OCI-LY3 (cell line): ENCODE measurements around the gene CAVIN2.

ENCODE experiments used
- H2AFZ ChIP-seq: fragments of 200-600, 300-600 bp; shearing (Covaris generic); 2 replicates; pipeline ENCODE4 v1.6.0; 2014; ENCODE audit warnings: antibody characterized with exemption, low read depth, low read length
- H3K27ac ChIP-seq: fragments of 200-600, 300-600 bp; sonication (generic); 2 replicates; pipeline ENCODE4 v1.5.1; 2014; ENCODE audit warnings: mild to moderate bottlenecking, low read length, moderate library complexity, mixed read lengths
- H3K27me3 ChIP-seq: fragments of 200-600, 300-600 bp; sonication (generic); 2 replicates; pipeline ENCODE4 v1.6.1; 2014; ENCODE audit warnings: low read depth, low read length, mixed read lengths
- H3K36me3 ChIP-seq: fragments of 200-600, 300-600 bp; sonication (generic); replicated peaks from 2 replicates; pipeline ENCODE3; 2014; ENCODE audit warnings: low read depth, low read length, mixed read lengths
- H3K4me1 ChIP-seq: fragments of 300-600, 200-600 bp; sonication (generic); 2 replicates; pipeline ENCODE4 v1.6.1; 2014; ENCODE audit warnings: low read length, mixed read lengths
- H3K4me2 ChIP-seq: fragments of 200-600, 300-600 bp; sonication (generic); 2 replicates; pipeline ENCODE4 v1.6.1; 2014; ENCODE audit warnings: low read length, mixed read lengths
- H3K4me3 ChIP-seq: fragments of 300-600, 200-600 bp; sonication (generic); 2 replicates; pipeline ENCODE4 v1.5.1; 2014; ENCODE audit warnings: antibody characterized with exemption, mild to moderate bottlenecking, low read length, moderate library complexity
- H3K79me2 ChIP-seq: fragments of 300-600, 200-600 bp; shearing (Covaris generic); 2 replicates; pipeline ENCODE4 v1.6.1; 2014; ENCODE audit warnings: mild to moderate bottlenecking, low read length, mixed read lengths
- H3K9ac ChIP-seq: fragments of 300-600, 200-600 bp; shearing (Covaris generic); 2 replicates; pipeline ENCODE4 v1.6.0; 2014; ENCODE audit warnings: mild to moderate bottlenecking, low read length, moderate library complexity
- H3K9me3 ChIP-seq: fragments of 200-600, 300-600 bp; shearing (Covaris generic); 2 replicates; pipeline ENCODE4 v1.6.1; 2014; ENCODE audit warnings: low read length, mixed read lengths; ENCODE audit not compliant: insufficient read depth
- H4K20me1 ChIP-seq: fragments of 200-600, 300-600 bp; sonication (generic); 2 replicates; pipeline ENCODE4 v1.6.1; 2016; ENCODE audit warnings: low read length, mixed read lengths; ENCODE audit not compliant: insufficient read depth
- CTCF ChIP-seq: fragments of 200-600, 300-600 bp; sonication (generic); IDR thresholded peaks from 2 replicates; pipeline ENCODE4 v1.5.1; 2014; ENCODE audit warnings: antibody characterized with exemption, low read length, low read depth
- EZH2phosphoT487 ChIP-seq: fragments of 200-600 bp; shearing (Covaris generic); IDR thresholded peaks from 2 replicates; pipeline ENCODE4 v1.6.1; 2018; ENCODE audit warnings: antibody characterized with exemption, mixed run types, low read depth

Gene CAVIN2

GRCh38 chr2:191803007-191803406, 43.9 kb downstream of the CAVIN2 start:
- H3K36me3 ChIP-seq: no peaks in the 10 kb centered on the region
- no peaks in the 10 kb centered on the region for H4K20me1 ChIP-seq
- no peak overlapping the region for H2AFZ ChIP-seq
- no peaks in the 10 kb centered on the region for H3K4me1 ChIP-seq
- H3K27me3 ChIP-seq: no peaks in the 10 kb centered on the region
- H3K4me3 ChIP-seq: no peak overlapping the region
- no peak overlapping the region for H3K4me2 ChIP-seq
- TF ChIP-seq CTCF: no peak
- TF ChIP-seq EZH2phosphoT487: no peak
- no peak overlapping the region for H3K27ac ChIP-seq
- H3K9ac ChIP-seq: no peak overlapping the region
- H3K9me3 ChIP-seq: no peaks in the 10 kb centered on the region
- no peaks in the 10 kb centered on the region for H3K79me2 ChIP-seq

DNA sequence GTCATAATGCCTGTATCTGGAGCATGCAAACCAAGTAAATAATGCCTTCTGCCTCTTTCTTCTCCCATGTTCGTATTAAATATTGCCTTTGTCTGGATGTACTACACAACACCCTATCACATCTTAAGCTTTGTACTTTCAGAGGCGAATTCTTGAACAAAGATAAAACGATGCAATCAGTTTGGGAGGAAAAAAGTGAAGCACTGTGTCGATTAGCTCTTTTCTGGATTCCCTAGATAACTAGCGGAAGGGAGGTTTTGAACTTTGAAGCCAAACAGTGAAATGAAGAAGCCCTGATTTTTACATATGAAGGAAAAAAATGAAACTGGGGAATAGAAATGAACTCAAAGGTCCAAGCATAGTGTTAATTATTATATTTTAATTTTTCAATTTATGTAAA, 44.7 kb downstream of the CAVIN2 start:
- H4K20me1 ChIP-seq: no peaks in the 10 kb centered on the region
- H3K9me3 ChIP-seq: no peaks in the 10 kb centered on the region
- no peaks in the 10 kb centered on the region for H3K79me2 ChIP-seq
- no peaks in the 10 kb centered on the region for H3K4me1 ChIP-seq
- H3K4me3 ChIP-seq: no peak overlapping the region
- no peak overlapping the region for H3K27ac ChIP-seq
- no peak overlapping the region for H2AFZ ChIP-seq
- no peaks in the 10 kb centered on the region for H3K36me3 ChIP-seq
- no peaks in the 10 kb centered on the region for H3K27me3 ChIP-seq
- H3K4me2 ChIP-seq: no peak overlapping the region
- H3K9ac ChIP-seq: no peak overlapping the region
- TF ChIP-seq EZH2phosphoT487 (no peak), CTCF (no peak)

- Histone ChIP-seq H3K4me2 (no peak overlapping the region), H3K4me1 (peaks cover 6% of the 10 kb centered on the region), H3K36me3 (no peaks in the 10 kb centered on the region), H2AFZ (no peak overlapping the region), H3K27ac (no peak overlapping the region), H3K4me3 (no peak overlapping the region), H3K27me3 (no peaks in the 10 kb centered on the region), H3K79me2 (no peaks in the 10 kb centered on the region), H4K20me1 (no peaks in the 10 kb centered on the region), H3K9me3 (no peaks in the 10 kb centered on the region), H3K9ac (no peak overlapping the region)
- no peak for TF ChIP-seq CTCF
- TF ChIP-seq EZH2phosphoT487: no peak
Observed at GRCh38 chr2:191800874-191801273, 46.0 kb downstream of the CAVIN2 start.

GRCh38 chr2:191799526-191799925, 47.4 kb downstream of the CAVIN2 start:
- H3K27me3 ChIP-seq: no peaks in the 10 kb centered on the region
- H3K79me2 ChIP-seq: no peaks in the 10 kb centered on the region
- H3K4me3 ChIP-seq: no peak overlapping the region
- no peaks in the 10 kb centered on the region for H4K20me1 ChIP-seq
- no peak overlapping the region for H3K9ac ChIP-seq
- no peak overlapping the region for H3K27ac ChIP-seq
- no peak for TF ChIP-seq CTCF
- peaks cover 6% of the 10 kb centered on the region for H3K4me1 ChIP-seq
- no peaks in the 10 kb centered on the region for H3K9me3 ChIP-seq
- no peak overlapping the region for H2AFZ ChIP-seq
- H3K4me2 ChIP-seq: no peak overlapping the region
- no peaks in the 10 kb centered on the region for H3K36me3 ChIP-seq
